GM19328 (cell line): Measurements from ENCODE around the gene HSF5.
"Not testable (repeated sequence)": the region's sequence is repeated elsewhere in the genome, so short reads cannot be mapped to it uniquely, and the experiment has no call there.

Source experiments
- ATAC-seq: cut with Tn5 transposase; IDR thresholded peaks from one replicate; pipeline ENCODE4 v1.9.1; 2021; ENCODE audit warnings: mild to moderate bottlenecking, moderate library complexity; ENCODE audit not compliant: unreplicated experiment

Gene HSF5

GRCh38 chr17:58415371-58416055 is 72.7 kb downstream of the HSF5 start:
- ATAC-seq = no peak

- ATAC-seq = no peak
These were observed 73.6 kb downstream of the HSF5 start for GRCh38 chr17:58414596-58414997.

GRCh38 chr17:58413684-58414083 is 74.5 kb downstream of the HSF5 start:
- no peak for ATAC-seq

- ATAC-seq = no peak
These were observed 75.1 kb downstream of the HSF5 start for GRCh38 chr17:58412961-58413586.

- no peak for ATAC-seq
These were observed 76.0 kb downstream of the HSF5 start for GRCh38 chr17:58412064-58412703.

- ATAC-seq = no peak
These were observed 76.8 kb downstream of the HSF5 start for GRCh38 chr17:58411408-58411894.

GRCh38 chr17:58410714-58411407 is 77.3 kb downstream of the HSF5 start:
- ATAC-seq = no peak

GRCh38 chr17:58409432-58409831 is 78.8 kb downstream of the HSF5 start:
- no peak for ATAC-seq

DNA sequence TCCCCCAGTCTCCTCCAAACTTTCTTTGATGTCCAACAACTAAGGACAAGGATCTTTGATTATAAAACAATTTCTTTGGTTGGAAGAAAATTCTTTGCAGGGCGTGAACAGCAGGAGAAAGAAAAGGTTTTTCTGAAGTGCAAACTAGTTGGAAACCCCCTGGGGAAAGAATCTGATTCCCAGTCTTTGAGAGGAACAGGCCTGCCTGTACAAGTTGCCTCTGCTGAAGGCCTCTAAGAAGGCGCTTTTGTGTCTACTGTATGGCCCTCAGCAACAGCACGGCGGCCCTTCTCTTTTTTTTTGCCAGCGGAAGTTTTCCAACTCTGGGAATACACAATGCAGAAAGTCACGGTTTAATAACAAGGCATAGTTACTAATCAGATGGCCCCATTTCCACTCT is 84.9 kb downstream of the HSF5 start:
- no peak for ATAC-seq

DNA sequence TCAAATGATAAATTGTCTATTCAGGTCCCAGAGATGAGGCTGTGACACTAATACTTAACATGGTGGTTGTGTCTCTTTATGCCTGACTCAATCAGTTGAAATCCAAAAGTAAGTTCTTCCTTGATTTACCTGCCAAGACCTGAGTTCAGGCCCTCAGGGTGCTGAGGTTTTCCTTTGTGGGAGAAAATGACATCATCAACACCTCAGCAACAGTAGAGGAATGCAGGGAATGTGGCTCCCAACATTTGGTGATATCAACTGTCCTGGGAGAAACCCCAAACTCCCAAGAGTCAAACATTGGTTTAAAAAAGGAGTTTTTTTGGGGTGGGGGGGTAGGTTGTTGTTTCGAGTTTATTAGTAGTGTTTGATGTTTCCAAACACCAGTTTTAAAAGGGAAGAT is 85.5 kb downstream of the HSF5 start:
- ATAC-seq = no peak

DNA sequence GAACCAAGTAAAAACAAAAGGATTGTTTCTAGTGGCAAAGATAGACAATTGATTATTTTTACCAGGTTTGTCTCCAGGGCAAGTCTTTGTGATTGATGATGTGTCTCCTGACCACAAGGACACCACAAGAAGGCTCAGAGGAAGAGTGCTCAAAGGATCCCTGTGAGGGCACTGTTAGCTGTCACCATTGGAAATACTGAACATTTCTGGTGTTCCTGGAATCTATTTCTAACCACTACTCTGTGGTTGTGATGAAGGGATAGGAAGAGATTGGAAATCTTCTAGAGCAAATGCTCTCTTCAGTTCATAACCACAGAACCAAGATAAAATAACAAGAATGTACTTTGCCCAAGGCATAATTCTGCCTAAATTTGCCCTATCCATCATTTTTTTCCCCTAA is 86.2 kb downstream of the HSF5 start:
- ATAC-seq = no peak

- no peak for ATAC-seq
These were observed 86.9 kb downstream of the HSF5 start for GRCh38 chr17:58401287-58401686.

GRCh38 chr17:58400826-58401225 is 87.4 kb downstream of the HSF5 start:
- no peak for ATAC-seq

DNA sequence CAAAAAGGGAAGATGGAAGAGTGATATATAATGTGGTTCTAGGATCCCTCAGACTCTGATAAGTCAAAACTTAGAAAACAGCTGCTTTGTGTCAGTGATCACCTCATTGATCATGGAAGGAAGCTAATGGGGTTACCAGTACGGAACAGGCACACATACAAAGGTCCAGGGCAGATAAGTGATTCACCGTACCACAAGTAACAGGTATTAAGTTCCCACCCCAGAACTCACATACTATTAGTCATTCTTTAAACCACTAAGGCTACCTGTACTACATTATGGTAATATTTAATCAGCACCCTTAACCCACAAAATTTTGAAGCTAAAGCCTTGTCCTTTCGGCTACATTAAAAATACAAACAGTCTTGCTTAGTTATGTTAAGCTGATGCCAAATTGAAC is 88.2 kb downstream of the HSF5 start:
- no peak for ATAC-seq

DNA sequence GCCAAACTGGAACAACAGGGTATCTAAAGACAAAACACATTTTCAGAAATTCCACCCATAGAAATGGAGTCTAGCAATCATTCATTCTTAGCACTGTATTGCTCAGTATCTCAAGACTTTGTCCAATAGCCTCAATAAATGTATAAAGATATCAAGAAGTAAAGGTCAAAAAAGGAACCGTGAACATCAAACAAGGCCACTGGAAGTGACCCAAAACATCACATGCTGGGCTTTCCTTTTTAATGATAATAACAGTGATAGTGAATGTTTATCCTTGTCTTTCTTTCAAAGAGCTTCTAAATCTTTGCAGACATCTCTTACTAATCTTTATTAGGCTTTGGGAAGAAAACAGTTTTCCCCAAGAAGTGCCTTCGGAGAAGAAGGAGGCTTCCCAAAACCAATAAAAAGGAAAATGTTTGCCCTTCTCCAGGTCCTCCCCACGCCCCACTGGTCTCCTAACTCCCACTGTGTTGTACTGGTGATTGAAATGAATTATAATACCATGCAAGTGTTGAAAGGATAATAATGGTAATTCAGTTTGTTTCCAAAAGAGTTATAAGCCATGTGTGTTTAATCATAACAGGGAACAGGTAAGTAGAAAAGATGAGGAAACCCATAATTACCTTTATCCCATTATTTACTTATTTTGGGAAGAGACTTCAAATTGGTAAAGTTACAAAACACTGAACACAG is 89.5 kb downstream of the HSF5 start:
- no peak for ATAC-seq

DNA sequence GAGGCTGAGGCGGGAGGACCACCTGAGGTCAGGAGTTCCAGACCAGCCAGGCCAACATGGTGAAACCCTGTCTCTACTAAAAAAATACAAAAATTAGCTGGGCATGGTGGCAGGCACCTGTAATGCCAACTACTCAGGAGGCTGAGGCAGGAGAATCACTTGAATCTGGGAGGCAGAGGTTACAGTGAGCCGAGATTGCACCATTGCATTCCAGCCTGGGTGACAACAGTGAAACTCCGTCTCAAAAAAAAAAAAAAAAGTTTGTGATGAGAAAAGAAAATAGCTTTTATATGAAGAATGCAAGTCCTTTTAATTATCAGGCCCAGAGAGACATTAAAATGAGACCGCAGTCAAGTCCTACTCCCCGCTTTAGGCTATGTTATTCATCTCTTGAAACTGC is 90.8 kb downstream of the HSF5 start:
- not testable (repeated sequence) for ATAC-seq

- ATAC-seq = no peak
These were observed 92.0 kb downstream of the HSF5 start for GRCh38 chr17:58396173-58396572.

DNA sequence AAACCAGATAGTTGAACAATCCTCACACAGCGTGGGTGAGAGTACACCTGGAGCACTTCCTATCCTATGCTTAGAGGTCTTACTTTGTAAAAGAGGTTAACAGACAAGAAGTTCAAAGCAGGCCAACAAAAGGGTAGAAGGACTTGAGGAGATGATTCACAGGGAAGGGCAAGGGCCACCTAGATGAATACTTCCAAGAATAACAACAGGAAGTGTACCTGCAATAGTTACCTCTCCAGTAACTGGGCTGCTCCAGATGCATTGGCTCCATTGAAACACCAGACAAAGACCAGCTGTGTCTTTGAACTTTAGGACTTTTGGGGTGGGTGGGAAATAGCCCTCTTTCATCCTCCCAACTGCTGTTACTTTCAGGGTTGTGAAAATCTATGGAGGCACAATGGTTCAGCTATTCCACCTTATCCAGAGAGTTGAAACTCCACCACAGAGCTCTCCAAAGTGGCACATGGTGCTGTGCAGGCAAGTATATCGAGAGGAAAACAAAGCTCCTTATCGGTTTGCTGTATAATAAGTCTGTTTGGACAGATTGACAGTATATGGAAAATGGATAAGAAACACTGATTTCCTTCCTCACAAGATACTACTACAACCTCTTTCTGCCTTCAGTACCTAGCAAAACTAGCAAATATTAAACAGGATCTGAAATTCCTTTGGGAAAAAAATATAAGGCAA is 93.5 kb downstream of the HSF5 start:
- ATAC-seq = no peak

GRCh38 chr17:58391302-58391984 is 96.8 kb downstream of the HSF5 start:
- ATAC-seq = no peak

DNA sequence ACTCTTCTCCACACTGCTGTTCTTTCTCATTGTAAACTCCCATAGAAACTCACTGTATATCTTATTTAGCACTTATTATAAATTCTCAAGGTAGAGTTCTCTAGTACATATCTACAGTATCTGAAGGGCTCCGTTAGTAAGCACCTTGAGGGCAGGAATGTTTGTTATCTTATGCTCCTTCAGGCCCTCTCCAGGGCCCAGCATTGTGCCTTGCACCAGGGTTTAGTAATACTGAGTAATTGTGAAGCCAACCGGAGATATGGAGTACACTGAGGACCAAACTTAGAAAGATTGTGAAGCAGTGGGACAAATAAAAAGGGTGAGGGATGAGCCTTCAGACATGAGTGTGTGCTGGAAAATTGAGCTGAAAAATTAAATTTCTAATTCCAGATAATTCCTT is 97.3 kb downstream of the HSF5 start:
- ATAC-seq = no peak
